Stimulated activated CD8-positive, alpha-beta memory T cell treated with anti-CD3 and anti-CD28 coated beads, Interleukin-15, amount 100 ng/mL, for 24 hours (primary cell): Measurements from ENCODE around the gene ATR.

ENCODE experiments used
- DNase-seq: peaks from one replicate; pipeline ENCODE4 v3.0.0-alpha.2; 2020; ENCODE audit warnings: low read depth

The ATR gene

GRCh38 chr3:142509079-142509478 lies 69.5 kb downstream of the ATR start:
- DNase-seq, result no peak

GRCh38 chr3:142507241-142507640 lies 71.3 kb downstream of the ATR start:
- no peak for DNase-seq

- DNase-seq, result no peak
These were observed 76.1 kb downstream of the ATR start for GRCh38 chr3:142502187-142502985.

GRCh38 chr3:142501004-142501926 lies 77.3 kb downstream of the ATR start:
- DNase-seq, result no peak

DNA sequence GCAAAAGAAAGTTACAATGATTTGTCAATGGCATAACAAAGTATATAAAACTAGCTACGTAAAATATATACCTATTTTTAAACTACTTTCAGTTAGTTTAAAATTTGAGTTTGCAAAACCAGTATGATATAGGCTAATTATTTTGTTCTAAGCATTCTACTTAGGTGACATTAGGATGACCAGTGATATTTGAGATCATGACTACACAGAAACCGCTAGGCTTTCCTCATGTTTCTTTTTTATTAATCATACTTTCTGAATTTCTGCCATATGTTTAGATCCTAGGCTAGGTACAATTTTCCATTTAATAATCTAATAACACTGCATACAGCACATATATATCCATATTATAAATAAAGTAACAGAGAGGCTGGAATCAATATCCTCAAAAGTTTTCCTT lies 78.3 kb downstream of the ATR start:
- DNase-seq, result no peak

DNA sequence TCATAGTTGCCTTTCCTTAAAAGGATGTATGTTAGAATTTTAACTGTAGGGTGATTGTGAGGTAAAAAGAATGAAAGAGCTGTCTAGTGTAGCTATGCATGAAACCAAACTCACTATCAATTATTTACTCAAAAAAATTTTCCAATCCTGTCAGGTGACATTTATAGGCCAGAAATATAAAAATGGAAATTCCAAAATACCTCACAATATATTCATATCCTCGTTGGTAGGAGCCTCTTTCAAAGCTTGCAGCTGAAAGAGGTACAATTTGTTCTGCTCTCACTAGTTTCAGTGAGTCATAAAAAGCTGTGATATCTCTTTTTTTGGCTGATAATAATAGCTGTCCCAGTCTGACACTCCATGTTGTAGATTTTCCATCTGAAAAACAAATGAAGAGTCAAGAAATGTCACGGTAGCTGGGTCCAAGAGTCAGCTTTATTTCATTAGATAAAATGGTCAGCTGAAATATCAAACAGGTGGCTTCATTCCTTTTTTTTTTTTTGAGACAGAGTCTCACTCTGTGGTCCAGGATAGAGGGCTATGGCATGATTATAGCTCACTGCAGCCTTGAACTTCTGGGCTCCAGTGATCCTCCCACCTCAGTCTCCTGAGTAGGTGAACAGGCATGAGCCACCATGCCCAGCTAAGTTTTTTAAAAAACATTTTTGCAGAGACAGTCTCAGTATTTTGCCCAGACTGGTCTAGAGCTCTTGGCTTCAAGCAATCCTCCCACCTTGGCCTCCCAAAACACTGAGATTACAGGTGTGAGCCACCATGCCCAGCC lies 79.9 kb downstream of the ATR start:
- no peak for DNase-seq

DNA sequence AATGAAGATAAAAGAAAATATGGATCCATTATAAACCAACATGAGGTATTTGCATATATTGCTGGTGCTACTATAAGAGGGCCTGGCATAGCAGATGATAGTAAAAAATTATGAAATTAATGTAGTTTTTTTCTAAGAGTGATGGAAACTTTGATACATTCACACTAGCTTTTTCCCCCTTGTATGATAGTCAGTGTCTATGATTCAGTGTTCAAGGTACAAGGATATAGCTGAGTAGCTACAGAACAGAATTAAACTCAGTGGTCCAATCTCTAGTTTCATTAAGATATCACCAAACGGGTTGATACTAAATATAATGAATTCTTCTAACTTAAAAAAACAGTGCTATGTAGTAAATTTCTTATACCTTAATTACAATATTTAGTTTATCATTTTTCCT lies 80.8 kb downstream of the ATR start:
- no peak for DNase-seq

- DNase-seq, result no peak
These were observed 83.4 kb downstream of the ATR start for GRCh38 chr3:142495103-142495502.

DNA sequence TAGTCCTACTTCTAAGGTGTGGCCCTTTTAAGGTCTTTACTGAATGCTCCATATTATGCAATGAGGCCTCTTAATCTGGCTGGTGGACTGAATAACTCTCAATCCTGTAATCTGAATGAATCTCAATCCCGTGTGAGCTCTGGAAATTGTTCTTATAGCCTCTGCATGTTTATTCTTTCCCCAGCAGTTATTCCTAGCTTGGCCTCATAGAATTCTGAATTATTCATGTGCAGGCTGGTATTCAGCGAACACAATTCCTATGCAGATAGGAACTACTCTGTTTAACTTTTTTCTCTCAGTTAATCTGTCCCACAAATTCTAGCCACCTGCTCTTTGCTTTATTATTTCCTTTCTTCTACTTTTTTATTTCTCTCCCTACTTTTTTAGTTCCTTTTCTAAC lies 86.3 kb downstream of the ATR start:
- DNase-seq, result no peak

DNA sequence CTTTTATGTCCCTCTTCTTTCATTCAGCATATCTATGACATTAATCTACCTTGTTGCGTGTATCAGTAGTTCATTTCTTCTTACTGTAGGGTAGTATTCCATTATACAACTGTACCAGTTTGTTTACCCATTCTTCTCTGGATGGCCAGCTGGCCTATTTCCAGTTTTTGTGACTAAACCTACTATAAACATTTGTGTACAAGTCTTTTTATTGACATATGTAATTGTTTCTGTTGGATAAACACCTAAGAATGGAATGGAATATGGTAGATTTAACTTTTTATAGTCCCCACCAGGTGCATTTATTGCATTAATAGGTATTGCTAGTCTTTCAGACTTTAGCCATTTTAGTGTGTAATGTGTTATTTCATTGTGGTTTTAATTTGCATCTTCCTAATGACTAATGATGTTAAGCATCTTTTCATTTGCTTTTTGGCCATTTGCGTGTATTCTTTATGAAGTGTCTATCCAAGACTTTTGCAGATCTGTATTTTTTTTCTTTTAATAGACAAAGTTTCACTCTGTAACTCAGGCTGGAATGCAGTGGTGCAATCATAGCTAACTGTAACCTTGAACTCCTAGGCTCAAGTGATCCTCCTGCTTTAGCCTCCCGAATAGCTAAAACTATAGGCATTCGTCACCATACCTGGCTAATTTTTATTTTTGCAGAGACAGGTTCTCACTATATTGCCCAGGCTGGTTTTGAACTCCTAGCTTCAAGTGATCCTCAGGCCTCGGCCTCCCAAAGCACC lies 88.8 kb downstream of the ATR start:
- DNase-seq, result no peak

DNA sequence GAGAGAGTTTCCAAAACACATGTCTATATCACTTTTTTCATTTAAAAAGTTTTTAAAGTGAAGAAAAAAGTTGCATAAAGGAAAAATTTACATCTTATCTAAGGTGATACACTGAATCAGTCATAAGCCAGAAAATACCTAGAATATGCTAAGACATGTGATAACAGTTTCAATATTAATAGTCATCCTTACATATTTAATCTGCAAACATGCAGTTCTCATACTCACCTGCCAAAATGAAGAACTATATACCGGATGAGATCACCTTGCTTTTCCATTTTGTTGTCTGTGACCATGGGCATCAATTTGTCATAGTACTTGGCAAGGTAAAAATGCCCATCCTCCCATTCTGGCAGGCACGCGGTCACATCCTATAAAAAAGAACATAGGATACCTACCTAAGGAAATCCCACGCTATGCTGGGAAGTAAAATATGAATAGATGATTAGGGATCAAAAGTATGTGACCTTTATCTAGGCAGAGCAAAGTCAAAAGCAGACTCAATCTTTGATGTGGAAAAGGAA lies 93.6 kb downstream of the ATR start:
- no peak for DNase-seq

DNA sequence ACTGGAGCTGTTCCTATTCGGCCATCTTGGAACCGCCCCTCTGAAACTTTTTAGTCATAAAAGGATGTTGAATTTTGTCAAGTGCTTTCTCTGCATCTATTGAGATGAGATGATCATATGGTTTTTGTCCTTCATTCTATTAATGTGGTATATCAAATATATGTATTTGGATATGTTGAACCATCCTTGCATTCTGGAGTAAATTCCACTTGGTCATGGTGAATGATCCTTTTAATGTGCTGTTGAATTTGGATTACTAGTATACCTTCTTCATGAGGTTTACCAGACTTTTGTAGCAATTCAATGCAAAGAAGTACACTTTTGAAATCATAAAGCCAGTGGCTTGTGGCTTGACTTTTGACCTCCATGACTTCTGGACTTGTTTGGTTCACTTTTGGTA lies 97.3 kb downstream of the ATR start:
- no peak for DNase-seq

DNA sequence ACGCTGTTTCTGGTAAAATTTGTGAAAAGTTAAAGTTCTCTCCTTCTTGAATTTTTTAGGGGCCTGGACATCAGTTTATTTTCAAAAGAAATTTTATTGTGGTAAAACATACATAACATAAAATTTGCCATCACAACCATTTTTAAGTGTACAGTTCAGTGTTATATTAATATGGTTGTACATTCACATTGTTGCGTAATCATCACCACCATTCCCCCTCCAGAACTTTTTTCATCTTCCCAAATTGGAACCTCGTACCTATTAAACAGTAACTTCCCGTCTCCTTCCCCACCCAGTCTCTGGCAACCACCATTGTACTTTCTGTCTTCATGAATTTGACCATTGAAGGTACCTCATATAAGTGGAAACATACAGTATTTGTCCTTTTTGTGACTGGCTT lies 107.7 kb downstream of the ATR start:
- DNase-seq, result no peak

- no peak for DNase-seq
These were observed 110.1 kb downstream of the ATR start for GRCh38 chr3:142468456-142468855.

GRCh38 chr3:142467768-142468167 lies 110.8 kb downstream of the ATR start:
- DNase-seq, result no peak

DNA sequence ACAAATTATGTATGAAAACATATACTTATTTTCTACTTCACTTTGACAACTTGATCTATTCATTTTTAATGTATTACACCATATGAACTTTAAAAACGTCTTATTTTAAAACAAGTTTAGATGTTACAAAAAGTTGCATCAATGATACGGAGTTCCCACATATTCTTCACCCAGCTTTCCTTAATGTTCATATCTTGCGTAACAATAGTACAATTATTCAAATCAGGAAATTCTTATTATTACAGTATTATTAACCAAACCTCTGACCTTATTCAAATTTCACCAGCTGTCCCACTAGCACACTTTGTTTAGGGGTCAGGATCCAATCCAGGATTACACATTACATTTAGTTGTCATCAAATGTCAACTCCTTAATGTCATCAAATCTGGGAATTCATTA lies 117.8 kb downstream of the ATR start:
- DNase-seq, result no peak

- DNase-seq, result no peak
These were observed 118.6 kb downstream of the ATR start for GRCh38 chr3:142459929-142460328.

GRCh38 chr3:142459096-142459495 lies 119.4 kb downstream of the ATR start:
- DNase-seq, result no peak

GRCh38 chr3:142450881-142451280 lies 127.7 kb downstream of the ATR start:
- DNase-seq, result no peak

GRCh38 chr3:142450189-142450588 lies 128.3 kb downstream of the ATR start:
- no peak for DNase-seq
